LoVo (cell line): ENCODE results near the gene CALML4.
"Not testable (repeated sequence)": the region's sequence is repeated elsewhere in the genome, so short reads cannot be mapped to it uniquely, and the experiment has no call there.

Experiments
- DNase-seq: peaks from one replicate; pipeline ENCODE4 v3.0.0-alpha.2; 2016; ENCODE audit warnings: low spot score

The CALML4 gene

DNA sequence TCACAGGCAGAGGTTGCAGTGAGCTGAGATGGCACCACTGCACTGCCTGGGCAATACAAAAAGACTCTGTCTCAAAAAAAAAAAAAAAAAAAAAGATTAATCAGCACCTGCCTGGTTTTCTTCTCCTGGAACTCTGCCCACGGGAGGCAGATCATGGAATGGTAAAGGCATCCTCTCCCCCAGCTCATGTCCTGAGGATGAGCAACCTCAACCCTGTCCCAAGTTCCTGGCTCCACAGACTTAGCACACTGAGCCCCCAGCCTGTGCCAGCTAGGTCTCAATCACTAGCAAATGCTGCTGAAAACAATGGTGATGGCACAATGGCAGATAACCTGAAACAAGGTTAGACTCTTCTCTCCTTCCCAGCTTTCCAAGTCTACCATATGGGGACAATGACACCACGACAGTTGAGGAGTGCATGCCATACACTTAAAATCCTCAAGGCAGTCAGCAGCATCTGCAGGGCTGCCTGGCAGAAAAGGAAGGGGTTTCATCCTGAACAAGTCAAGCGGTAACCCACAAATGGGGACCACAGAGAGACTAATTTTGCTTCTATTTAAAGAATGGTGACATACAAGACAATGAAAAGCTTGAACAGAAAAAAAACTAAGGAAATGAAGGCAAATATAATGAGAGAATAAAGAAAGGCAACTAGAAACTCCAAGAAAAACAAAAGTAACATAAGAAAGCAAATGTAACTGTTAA, 19.6 kb upstream of the CALML4 start:
- DNase-seq: no peak

DNA sequence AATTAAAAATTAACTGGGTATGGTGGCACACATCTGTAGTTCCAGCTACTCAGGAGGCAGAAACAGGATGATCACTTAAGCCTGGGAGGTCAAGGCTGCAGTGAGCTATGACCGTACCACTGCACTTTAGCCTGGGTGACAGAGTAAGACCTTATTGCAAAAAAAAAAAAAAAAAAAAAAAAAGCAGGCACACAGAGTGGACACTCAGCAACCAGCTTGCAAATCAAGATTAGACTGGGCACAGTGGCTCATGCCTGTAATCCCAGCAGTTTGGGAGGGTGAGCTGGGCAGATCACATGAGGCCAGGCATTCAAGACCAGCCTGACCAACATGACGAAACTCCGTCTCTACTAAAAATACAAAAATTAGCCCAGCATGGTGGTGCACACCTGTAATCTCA, 19.0 kb upstream of the CALML4 start:
- DNase-seq: no peak

DNA sequence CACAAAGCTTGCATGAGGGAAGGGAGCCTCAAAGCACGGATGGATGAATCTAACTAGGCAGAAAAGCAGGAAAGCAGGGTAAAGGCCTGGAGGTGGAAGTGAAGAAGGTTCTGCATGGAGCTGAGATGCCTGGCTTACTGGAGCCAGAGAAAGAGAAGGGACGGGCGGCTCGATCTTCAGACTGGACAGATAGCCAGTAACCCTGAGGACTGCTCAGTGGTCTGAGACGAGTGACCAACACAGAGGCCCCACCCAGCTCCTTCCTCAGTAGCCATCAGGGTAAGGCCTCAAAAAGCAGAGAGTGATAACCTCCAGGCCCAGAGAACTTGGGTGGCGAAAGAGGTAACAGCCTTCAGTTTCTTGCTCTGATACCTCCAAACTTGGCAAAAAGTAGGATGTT, 18.0 kb upstream of the CALML4 start:
- no peak for DNase-seq

DNA sequence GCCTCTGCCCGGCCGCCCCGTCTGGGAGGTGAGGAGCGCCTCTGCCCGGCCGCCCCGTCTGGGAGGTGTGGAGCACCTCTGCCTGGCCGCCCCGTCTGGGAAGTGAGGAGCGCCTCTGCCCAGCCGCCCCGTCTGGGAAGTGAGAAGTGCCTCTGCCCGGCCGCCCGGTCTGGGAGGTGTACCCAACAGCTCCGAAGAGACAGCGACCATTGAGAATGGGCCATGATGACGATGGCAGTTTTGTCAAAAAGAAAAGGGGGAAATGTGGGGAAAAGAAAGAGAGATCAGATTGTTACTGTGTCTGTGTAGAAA, 17.3 kb upstream of the CALML4 start:
- DNase-seq: not testable (repeated sequence)

DNA sequence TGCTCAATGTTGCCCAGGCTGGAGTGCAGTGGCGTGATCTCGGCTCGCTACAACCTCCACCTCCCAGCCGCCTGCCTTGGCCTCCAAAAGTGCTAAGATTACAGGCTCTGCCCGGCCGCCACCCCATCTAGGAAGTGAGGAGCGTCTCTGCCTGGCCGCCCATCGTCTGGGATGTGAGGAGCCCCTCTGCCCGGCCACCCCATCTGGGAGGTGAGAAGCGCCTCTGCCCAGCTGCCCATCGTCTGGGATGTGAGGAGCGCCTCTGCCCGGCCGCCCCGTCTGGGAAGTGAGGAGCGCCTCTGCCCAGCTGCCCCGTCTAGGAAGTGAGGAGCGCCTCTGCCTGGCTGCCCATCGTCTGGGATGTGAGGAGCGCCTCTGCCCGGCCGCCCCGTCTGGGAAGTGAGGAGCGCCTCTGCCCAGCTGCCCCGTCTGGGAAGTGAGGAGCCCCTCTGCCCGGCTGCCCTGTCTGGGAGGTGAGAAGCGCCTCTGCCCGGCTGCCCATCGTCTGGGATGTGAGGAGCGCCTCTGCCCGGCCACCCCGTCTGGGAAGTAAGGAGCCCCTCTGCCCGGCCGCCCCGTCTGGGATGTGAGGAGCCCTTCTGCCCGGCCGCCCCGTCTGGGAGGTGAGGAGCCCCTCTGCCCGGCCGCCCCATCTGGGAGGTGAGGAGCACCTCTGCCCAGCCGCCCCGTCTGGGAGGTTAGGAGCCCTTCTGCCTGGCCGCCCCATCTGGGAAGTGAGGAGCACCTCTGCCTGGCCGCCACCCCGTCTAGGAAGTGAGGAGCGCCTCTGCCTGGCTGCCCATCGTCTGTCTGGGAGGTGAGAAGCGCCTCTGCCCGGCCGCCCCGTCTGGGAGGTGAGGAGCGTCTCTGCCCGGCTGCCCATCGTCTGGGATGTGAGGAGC, 16.6 kb upstream of the CALML4 start:
- DNase-seq: not testable (repeated sequence)

DNA sequence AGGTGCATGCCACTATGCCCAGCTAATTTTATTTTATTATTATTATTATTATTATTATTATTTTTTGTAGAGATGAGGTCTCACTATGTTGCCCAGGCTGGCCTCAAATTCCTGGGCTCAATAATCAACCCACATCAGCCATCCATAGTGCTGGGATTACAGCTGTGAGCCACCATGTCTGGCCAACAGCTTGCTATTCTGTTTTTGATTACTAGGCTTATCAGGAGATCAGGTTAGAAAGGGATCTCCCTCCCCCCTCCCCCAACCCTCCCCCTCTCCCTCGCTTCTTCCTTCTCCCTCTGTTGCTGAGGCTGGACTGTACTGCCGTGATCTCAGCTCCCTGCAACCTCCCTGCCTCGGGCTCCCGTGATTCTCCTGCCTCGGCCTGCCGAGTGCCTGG, 15.8 kb upstream of the CALML4 start:
- DNase-seq: no peak

DNA sequence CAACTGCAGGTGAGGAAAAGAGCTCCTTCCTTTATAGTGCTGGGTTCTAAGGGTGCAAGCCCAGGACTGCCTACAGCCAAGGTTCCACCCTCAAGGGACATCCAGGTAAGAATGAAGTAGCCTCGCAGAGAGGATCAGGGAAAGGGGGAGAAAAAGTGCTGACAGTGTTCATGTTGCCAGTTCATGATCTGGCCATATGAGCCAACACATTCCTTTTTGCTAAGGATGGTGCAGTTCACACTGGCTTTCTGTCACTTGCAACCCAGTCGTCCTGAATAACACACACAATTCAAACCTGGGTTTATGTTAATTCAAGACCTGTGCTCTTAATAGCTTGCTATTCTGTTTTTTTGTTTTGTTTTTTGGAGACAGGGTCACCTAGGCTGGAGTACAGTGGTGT, 15.4 kb upstream of the CALML4 start:
- DNase-seq: no peak

DNA sequence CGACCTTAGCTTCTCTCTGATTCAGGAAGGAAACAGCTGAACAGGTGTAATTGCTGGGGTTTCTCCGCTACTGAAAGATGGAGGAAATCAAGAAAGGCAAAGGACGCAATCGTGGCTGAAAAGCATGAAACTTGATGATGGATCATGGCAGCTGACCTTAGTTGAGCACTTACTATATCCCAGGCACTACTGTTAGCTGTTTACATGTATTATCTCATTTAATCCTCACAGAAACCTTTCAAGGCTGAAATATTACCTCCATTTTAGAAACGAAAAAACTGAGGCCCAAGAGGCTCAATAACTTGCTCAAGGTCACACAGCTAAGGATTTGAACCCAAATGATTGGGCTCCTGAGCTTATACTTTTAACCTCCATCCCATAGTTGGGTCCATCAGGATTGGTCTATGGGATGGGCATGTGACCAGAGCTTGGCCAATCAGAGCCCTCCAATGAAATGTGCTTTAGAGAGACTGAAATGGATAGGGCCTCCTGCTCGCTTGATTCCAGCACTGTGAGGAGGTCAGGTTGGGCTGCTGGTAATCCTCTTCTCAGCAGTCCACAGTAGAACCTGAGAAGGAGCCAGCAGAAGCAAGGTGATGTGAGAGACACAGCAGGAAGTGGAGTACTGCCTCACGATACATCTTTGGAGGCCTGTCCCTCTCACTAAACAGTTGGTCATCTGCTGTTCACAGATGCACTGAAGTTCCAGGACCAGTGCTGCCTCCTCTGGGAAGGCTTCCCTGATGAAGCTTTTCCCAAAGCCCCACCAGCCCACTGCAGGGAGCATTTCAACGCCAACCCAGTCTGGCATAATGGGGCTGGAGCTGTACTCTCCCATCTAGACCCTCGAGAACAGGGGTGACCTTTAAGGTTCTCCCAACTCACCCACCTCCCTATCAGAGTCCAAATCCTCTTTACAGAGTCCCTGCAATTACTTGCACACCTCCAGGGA, 14.0 kb upstream of the CALML4 start:
- DNase-seq: no peak

DNA sequence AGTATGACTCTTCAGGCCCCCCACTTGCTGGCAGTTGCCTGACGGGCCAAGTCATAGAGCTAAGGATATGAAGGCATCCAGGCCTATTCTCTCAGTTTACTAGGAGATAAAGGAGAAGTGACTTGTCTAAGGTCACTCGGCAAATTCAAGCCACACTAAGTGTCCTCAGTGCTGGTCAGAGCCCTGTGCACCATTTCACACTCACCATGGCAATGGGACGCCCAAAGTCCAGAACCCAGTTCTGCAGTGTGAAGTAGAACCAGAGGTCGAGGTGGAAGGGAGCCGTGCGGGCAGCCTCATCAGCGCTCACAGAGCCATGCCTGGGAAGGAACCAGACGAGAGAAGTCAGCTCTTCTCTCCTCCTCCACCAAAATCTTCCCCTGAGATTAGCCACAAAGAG, 13.2 kb upstream of the CALML4 start:
- no peak for DNase-seq

DNA sequence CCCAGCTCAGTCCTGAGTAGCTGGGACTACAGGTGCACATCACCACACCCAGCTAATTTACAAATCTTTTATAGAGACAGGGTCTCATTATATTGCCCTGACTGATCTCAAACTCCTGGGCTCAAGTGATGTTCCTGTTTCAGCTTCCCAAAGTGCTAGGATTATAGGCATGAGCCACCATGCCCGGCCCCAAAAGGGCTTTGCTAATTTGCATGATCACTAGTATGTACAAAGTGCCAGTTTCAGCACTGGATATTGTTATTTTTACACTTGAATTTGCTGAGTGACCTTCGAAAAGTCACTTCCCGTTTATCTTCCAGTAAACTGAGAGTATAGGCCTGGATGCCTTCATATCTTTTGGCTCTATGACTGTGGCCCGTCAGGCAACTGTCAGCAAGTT, 12.2 kb upstream of the CALML4 start:
- no peak for DNase-seq

DNA sequence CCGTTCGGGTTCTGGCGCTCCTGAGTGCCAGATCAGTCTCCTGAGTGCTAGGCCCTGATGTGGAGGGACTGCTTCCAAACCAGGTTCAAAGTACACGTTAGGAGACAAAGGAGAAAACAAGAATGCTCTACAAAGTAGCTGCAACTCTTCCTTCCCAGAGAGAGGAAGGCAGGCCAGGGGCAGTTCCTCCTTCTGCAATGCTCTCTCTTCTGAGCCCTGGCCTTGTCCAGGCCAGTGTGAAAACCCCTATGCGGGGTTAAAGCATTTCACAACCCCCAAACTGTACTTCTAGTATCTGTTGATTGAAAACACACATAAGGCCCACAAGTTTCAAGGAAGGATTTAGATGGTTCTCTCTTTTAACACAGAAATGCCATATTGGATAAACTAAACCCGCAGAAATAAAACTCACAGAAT, 9.7 kb upstream of the CALML4 start:
- no peak for DNase-seq

DNA sequence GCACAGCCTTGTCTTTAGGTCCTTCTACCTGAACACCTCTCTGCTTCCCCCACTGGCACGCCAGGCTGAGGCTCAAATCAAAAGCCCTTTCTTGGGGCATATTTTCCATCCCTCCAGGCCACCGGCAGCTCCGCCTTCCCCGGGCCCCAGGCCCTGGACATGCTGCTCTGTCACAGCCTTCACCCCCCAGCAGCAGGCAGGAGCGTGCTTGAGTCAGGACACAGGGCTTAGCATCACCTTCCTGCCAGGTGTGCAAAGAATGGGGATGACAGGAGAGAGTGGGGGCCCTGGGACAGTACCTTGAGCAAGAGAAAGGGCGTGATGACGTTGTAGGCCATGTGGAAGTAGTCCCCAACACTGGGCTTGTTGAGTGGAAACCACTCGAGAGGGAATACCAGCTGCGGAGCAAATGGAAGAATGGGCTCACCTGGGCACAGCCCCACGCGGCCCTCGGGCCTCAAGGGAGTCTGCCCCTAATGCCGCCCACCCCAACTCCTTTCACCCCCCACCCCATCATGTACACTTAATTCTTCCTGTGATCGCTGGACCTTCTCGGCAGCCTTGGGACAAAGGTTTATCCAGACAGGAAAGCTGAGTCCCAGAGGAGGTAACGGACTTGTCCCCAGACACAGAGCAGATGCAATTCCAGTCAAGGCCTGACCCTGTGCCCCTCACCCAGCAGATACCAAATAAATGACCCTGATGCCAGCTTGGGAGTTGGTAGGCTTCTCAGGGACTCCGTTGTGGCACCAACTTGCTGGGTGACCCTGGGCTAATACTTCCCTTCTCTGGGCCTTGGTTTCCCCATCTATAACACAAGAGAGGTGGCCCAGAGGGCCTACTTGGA, 9.1 kb upstream of the CALML4 start:
- DNase-seq: no peak

DNA sequence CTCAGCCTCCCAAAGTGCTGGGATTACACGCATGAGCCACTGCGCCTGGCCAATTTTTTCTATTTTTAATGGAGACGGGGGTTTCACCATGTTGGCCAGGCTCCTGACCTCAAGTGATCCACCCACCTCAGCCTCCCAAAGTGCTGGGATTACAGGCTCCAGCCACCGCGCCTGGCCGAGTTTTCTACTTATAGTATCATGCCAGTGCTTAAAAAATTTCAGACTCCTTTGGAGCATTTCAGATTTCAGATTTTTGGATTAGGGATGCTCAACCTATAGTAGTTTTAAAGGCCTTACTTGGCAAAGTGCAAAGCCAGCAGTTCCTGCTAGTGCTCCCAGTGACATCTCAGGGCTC, 8.3 kb upstream of the CALML4 start:
- DNase-seq: not testable (repeated sequence)

DNA sequence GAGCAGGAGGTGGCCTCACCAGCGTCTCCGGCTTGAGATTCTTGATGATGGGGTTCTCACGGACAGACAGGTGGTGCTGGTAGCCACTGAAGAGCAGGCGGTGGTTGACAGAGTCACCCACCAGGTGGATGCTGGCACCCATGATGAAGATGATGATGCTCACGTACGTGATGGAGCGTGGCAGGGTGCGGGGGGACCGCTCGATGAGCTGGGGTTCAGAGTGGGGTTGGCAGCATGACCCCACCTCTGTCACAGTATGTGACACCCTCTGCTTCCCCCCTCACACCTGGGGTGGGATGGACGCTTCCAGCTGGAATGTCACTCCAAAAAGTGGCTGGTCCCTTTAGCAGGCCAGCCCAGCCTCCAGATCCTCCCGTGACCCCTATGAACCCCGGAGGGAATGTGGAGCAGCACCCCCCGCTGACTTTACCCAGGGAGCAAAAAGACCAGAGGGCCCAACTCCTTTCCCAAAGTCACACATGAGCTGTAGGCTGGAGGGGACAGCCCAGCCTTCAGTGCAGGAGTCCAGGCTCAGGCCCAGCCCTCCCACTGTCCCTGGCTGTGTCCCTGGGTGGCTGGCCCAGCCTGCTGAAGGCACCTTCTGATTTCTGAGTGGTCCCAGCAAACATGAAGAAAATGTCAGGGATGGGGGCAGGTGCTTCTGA, 6.7 kb upstream of the CALML4 start:
- DNase-seq: no peak

DNA sequence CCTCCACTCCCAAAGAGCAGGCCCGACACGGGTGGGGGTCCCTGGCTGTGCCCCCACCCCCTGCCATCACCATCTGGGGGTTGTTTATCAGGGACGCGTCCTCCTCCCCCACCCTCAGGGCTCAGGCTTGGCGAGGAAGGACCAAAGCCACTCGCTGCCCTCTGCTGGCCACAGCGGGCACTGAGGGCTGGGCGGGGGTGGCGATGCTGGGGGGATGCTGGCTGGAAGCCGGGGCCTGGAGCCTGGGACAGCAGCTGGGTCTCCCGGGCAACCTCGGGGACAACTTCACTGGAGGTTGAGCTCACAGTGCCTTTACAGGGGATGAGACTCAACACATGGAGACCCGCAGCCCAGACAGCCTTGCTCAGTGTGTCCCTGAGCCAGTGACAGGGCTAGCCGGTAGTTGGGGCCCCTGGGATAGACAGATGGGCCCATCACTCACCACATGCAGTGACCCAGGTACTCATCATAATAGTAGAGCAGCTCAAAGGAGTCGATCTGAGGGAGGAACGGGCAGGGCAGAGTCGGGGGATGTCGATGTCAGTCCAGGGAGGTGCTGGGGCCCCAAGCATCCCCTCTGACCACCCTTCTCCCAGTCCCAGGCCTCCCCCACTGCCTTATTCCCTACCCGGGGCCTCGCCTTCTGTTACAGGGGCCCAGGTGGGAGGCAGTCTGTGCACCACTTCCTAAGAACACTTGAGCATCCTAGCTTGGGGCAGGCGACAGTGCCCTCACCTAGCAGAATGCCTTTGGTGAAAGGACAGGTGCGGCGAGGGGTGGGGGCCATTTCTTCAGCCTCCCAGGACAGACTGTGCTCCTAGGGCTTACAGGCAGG, 5.9 kb upstream of the CALML4 start:
- DNase-seq: no peak

DNA sequence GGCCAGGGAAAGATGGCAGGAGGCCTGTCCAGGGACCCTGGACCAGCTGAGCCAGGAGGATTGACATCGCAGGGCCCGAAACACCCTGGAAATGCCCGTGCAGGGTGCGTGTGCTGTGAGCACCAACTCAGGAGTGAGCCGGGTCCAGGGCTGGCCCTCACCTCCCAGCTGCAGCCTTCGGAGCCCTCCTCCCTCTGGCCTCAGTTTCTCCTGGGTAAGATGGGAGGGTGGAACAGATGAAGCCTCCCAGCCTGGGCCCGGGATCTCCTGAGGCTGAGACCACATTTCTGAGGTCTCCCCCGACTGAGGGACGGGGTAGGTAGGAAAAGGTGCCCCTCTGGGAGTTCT, 5.3 kb upstream of the CALML4 start:
- DNase-seq: no peak

DNA sequence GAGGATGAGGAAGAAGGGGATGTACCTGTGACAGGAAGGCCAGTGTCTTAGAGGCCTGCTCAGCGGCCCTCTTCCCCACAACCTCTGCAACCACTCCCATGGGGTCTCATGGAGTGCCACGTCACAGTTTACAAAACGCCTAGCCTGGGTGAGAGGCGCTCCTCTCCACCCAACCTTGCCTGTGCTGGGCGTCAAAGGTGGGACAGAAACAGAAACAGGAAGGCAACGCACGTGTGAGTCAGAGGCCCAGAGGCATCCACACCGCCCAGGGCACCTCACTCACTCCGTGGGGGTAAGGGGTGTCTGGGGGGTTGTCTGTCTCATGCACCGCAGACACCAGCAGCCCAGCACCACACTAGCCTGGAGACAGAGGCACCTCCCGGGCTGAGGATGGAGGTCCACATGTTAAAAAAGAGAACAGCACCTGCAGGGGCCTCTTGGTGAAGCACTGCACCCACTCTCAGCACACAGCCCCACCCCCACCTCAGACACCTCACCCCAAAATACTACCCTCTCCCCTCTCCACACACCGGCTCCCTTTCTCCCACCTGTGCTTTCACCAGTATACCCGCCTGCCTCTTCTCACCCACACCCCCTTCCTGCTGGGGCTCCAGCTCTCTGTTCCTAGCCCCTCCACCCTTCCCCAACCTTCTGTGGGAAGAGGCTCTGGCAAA, 4.7 kb upstream of the CALML4 start:
- no peak for DNase-seq

DNA sequence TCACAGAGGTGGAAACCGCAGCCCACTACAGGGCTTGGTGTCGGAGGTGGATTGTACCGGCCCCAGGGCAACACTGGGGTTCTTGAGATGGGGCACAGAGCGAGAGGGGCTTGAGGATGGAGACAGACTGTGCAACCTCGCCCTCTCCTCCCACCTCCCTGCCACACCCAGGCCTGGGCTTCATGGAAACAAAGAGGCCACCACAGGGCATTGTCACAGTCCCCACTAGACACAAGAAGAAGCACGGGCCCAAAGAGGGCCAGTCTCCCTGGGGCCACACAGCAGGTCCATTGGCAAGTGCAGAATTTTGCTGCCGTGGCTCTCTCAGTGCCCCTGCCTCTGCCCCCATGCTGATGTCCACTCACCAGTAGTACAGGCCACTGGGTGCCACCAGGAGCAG, 4.1 kb upstream of the CALML4 start:
- DNase-seq: no peak

DNA sequence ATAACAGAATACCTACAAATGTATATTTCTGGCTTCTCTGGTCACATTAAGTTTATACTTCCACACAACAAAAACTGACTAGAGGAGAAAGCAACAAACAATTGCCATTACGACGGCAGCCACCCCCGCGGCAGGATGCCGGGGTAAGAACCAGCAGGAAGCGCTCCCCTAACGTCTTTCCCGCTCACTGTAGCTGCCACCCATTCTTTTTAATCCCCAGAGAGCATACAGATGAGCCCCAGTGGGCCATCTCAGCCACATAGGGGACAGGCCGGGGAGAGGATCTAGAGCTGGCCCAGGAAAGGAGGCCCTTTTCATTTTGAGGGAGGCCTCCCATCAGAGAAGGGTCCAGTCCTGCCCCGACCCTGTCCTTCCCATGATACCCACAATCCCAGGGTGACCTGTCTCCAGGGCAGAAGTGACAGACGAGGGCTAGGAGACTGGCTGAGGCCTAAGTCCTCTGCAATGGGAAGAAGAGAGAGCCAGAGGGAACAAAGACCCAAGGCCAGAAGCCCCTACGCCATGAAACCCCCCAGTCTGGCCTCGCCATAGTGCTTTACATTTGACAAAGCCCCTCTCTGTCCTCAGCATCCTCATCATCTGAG, 3.6 kb upstream of the CALML4 start:
- DNase-seq: no peak
